Body of pancreas (tissue), 4 donors: Measurements from ENCODE around the gene TEX51.

Experiments used
- POLR2A ChIP-seq, 3 donors: fragments of 450-650 bp; IDR thresholded peaks; one replicate each; pipeline ENCODE4 v1.6.1; 2016; ENCODE audit warnings: antibody characterized with exemption in 3 of 3, mild to moderate bottlenecking in 2 of 3
- TF ChIP-seq, protein P1 (sequence below), 7 experiments: fragments of 450-650 bp in 4 of 7; fragments of 200-600 bp in 3 of 7; sonication (generic) in 3 of 7; IDR thresholded peaks; one replicate each; pipeline ENCODE4 v1.5.1; 2016 to 2019; ENCODE audit warnings: antibody characterized with exemption in 7 of 7

DNA sequence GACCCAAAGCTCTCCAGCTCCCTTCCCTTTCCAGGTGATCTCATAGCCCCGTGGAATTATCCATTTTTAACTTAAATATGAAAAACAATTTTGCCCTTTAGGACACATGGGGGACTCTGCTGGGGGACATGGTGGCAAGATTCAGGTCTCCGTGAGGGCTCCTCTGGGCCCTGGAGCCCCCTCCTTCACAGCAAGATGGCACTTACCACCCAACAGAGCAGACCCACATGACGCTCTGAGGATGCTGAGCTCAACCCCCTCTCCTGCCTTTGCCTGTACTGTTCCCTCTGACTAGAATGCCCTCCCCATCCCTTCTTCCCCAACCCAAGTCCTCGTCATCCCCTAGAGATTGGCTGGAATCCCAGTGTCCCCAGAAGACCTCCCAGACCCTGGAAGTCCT, 17.2 kb downstream of the TEX51 start:
- TF ChIP-seq, protein P1, sequence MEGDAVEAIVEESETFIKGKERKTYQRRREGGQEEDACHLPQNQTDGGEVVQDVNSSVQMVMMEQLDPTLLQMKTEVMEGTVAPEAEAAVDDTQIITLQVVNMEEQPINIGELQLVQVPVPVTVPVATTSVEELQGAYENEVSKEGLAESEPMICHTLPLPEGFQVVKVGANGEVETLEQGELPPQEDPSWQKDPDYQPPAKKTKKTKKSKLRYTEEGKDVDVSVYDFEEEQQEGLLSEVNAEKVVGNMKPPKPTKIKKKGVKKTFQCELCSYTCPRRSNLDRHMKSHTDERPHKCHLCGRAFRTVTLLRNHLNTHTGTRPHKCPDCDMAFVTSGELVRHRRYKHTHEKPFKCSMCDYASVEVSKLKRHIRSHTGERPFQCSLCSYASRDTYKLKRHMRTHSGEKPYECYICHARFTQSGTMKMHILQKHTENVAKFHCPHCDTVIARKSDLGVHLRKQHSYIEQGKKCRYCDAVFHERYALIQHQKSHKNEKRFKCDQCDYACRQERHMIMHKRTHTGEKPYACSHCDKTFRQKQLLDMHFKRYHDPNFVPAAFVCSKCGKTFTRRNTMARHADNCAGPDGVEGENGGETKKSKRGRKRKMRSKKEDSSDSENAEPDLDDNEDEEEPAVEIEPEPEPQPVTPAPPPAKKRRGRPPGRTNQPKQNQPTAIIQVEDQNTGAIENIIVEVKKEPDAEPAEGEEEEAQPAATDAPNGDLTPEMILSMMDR (IDR thresholded peaks at IDR 0.05), result no peak
- TF ChIP-seq POLR2A (IDR thresholded peaks at IDR 0.05), result no peak
